HFFc6 (cell line): ENCODE measurements around the gene ASTL. TPM values are rescaled to one million over a fixed set of nuclear protein-coding genes. Genes with fewer than 3 reads are reported as not detected.

Experiments used
- DNase-seq: peaks from one replicate; pipeline ENCODE4 v3.0.0-alpha.2; 2018
- H3K27ac Mint-ChIP-seq: 2 replicates; pipeline ENCODE4 v1.8.0; 2020; ENCODE audit warnings: mild to moderate bottlenecking, mixed read lengths
- H3K27me3 Mint-ChIP-seq: 2 replicates; pipeline ENCODE4 v1.8.0; 2021; ENCODE audit warnings: mild to moderate bottlenecking, moderate library complexity, mixed read lengths; ENCODE audit not compliant: insufficient read depth
- H3K36me3 Mint-ChIP-seq: 2 replicates; pipeline ENCODE4 v1.8.0; 2021; ENCODE audit warnings: low read depth, mixed read lengths
- H3K4me1 Mint-ChIP-seq: 2 replicates; pipeline ENCODE4 v1.8.0; 2020; ENCODE audit warnings: low read depth, mixed read lengths
- H3K4me3 Mint-ChIP-seq: 2 replicates; pipeline ENCODE4 v1.8.0; 2020; ENCODE audit warnings: mild to moderate bottlenecking, moderate library complexity, mixed read lengths
- H3K9me3 Mint-ChIP-seq: 2 replicates; pipeline ENCODE4 v1.8.0; 2020; ENCODE audit warnings: mild to moderate bottlenecking, mixed read lengths
- CTCF ChIP-seq: fragments of 200-600 bp; sonication (generic); IDR thresholded peaks from 2 replicates; pipeline ENCODE4 v1.5.0; 2021; ENCODE audit warnings: antibody characterized with exemption, mild to moderate bottlenecking
- total RNA-seq, 6 experiments: library from RNA; stranded (reverse); fragmentation: NEBNext Ultra II Directional; extraction: Animal tissue kit (Norgen Biotek cat#: 25700); gene quantifications; 2 replicates in 1 of 6; 3 replicates in 5 of 6; pipeline ENCODE4 v1.2.3, GENCODE V29; 2021

Gene ASTL
- total RNA-seq, 6 experiments from 2014 or later = 0.25 to 0.39 (median 0.31) TPM; not detected in 3

GRCh38 chr2:96091141-96091710, 47.1 kb downstream of the ASTL start:
- no peak overlapping the region for H3K4me3 Mint-ChIP-seq
- no peak overlapping the region for H3K27ac Mint-ChIP-seq
- peaks cover 6% of the 10 kb centered on the region; the same call in 1 of the 2 replicates for H3K4me1 Mint-ChIP-seq
- no peaks in the 10 kb centered on the region for H3K9me3 Mint-ChIP-seq
- no peak for DNase-seq
- no peaks in the 10 kb centered on the region for H3K36me3 Mint-ChIP-seq
- TF ChIP-seq CTCF = no peak
- H3K27me3 Mint-ChIP-seq = peaks cover 39% of the 10 kb centered on the region

GRCh38 chr2:96090196-96090926, 47.9 kb downstream of the ASTL start:
- H3K27ac Mint-ChIP-seq = no peak overlapping the region
- peaks cover 43% of the 10 kb centered on the region for H3K27me3 Mint-ChIP-seq
- H3K36me3 Mint-ChIP-seq = no peaks in the 10 kb centered on the region
- peaks cover 6% of the 10 kb centered on the region; the same call in 1 of the 2 replicates for H3K4me1 Mint-ChIP-seq
- TF ChIP-seq CTCF = no peak
- H3K9me3 Mint-ChIP-seq = no peaks in the 10 kb centered on the region
- DNase-seq = no peak
- H3K4me3 Mint-ChIP-seq = no peak overlapping the region

- H3K4me3 Mint-ChIP-seq = no peak overlapping the region
- no peaks in the 10 kb centered on the region for H3K36me3 Mint-ChIP-seq
- peaks cover 6% of the 10 kb centered on the region; the same call in 1 of the 2 replicates for H3K4me1 Mint-ChIP-seq
- peaks cover 38% of the 10 kb centered on the region for H3K27me3 Mint-ChIP-seq
- H3K27ac Mint-ChIP-seq = no peak overlapping the region
- no peaks in the 10 kb centered on the region for H3K9me3 Mint-ChIP-seq
- TF ChIP-seq CTCF = no peak
- no peak for DNase-seq
Measured at GRCh38 chr2:96089356-96090195, 48.7 kb downstream of the ASTL start.

- peaks cover 36% of the 10 kb centered on the region for H3K27me3 Mint-ChIP-seq
- no peak overlapping the region for H3K4me3 Mint-ChIP-seq
- peaks cover 6% of the 10 kb centered on the region; the same call in 1 of the 2 replicates for H3K4me1 Mint-ChIP-seq
- no peak for TF ChIP-seq CTCF
- DNase-seq = no peak
- H3K27ac Mint-ChIP-seq = no peak overlapping the region
- H3K36me3 Mint-ChIP-seq = no peaks in the 10 kb centered on the region
- H3K9me3 Mint-ChIP-seq = no peaks in the 10 kb centered on the region
Measured at GRCh38 chr2:96088340-96089335, 49.7 kb downstream of the ASTL start.

GRCh38 chr2:96087130-96087529, 51.2 kb downstream of the ASTL start:
- Mint-ChIP-seq H3K4me1 (peaks cover 6% of the 10 kb centered on the region; the same call in 1 of the 2 replicates), H3K27ac (no peak overlapping the region), H3K36me3 (no peaks in the 10 kb centered on the region), H3K9me3 (no peaks in the 10 kb centered on the region), H3K4me3 (no peak overlapping the region), H3K27me3 (peaks cover 24% of the 10 kb centered on the region)
- DNase-seq = no peak
- TF ChIP-seq CTCF = no peak
